Heart left ventricle (tissue), 13 donors: ENCODE measurements around the gene UGT1A7.

Experiments
- CTCF ChIP-seq, 12 donors: fragments of 200-600 bp; sonication (generic) in 4 of 12; IDR thresholded peaks; one replicate each; pipeline versions ENCODE4 v1.5.0 to v1.8.0; 2018 to 2022; ENCODE audit warnings: antibody characterized with exemption in 12 of 12, mild to moderate bottlenecking in 5 of 12
- POLR2A ChIP-seq, 2 donors: fragments of 450-650 bp; IDR thresholded peaks; one replicate each; pipeline ENCODE4 v1.6.1; 2017; ENCODE audit warnings: antibody characterized with exemption in 2 of 2, mild to moderate bottlenecking in 2 of 2, moderate library complexity in 2 of 2
- donor health status: ischemic (EF 13 %, LVEDD 7.1; RV severe dilation, severe dysfunction).
- donor health status: DM: no; HTN: yes; CAD: no.
- donor health status: DM: no; HTN: no; CAD: no.
- donor health status: ischemic (EF 25% LVEDD 6.9; RV normal size, moderate dysfunction).
- donor health status: ischemic (EF 25% LVEDD 5.7; RV mildly dilated, moderate dysfunction).
- donor health status: ischemic (EF 35%, LVEDD 5.7; RV mildly dilated, moderate dysfunction).
- donor health status: nonischemic (EF 11% LVEDD 7.7; RV severe dilation, severe dysfunction).
- donor health status: DM: yes; HTN: yes; CAD: no.
- donor health status: PGD.
- donor health status: ischemic (EF 29% LVEDD 5.4; RV normal size, mild dysfunction).
- donor health status: nonischemic (EF 23%, LVEDD 6.1; RV moderate dilation, normal function).

- TF ChIP-seq POLR2A (IDR thresholded peaks at IDR 0.05) (no peak), CTCF (IDR thresholded peaks at IDR 0.05) (no peak)
Observed at GRCh38 chr2:233764264-233764663, 82.6 kb downstream of the UGT1A7 start.
